Activated effector memory CD4-positive, alpha-beta T cell treated with Interleukin-2 at 50 U/mL for 16 hours (primary cell): ENCODE data around the gene DUSP16.
"Not testable (repeated sequence)": the region's sequence is repeated elsewhere in the genome, so short reads cannot be mapped to it uniquely, and the experiment has no call there.

Source experiments
- DNase-seq: peaks from one replicate; pipeline ENCODE4 v3.0.0-alpha.2; 2020

Gene DUSP16, protein sequence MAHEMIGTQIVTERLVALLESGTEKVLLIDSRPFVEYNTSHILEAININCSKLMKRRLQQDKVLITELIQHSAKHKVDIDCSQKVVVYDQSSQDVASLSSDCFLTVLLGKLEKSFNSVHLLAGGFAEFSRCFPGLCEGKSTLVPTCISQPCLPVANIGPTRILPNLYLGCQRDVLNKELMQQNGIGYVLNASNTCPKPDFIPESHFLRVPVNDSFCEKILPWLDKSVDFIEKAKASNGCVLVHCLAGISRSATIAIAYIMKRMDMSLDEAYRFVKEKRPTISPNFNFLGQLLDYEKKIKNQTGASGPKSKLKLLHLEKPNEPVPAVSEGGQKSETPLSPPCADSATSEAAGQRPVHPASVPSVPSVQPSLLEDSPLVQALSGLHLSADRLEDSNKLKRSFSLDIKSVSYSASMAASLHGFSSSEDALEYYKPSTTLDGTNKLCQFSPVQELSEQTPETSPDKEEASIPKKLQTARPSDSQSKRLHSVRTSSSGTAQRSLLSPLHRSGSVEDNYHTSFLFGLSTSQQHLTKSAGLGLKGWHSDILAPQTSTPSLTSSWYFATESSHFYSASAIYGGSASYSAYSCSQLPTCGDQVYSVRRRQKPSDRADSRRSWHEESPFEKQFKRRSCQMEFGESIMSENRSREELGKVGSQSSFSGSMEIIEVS

DNA sequence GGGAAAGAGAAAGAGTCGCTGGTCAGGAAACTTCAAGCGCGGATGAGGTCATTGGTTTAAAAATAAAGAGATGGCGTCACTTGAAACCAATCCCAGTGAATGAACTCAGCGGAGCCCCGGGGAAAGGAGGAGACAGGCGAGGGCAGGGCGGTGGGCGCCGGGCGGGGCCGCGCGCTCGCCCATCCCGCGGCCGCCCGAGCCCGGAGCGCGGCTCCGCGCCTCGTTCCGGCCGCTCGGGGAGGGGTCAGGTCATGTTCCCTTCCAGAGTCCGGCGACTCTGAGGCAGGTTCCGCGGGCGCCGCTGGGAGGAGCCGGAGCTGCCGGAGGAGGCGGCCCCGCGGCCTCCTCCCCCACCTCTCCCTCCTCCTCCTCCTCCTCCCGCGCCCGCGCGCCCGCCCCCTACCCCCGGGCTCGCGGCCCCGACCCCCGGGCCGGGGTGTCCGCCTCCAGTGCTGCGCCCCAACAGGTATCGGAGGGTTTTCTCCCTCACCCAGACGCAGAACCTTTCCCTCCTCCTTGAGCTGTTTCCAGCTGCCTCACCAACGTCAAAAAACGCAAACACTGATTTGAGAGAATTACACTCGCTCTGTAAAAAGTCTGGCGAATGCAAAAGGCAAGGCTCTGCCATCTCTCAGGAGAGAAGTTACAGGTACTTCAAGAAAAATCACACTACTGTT, at the start of gene DUSP16:
TSS of gene DUSP16 (minus strand) at position 279 of the 677 bp plus-strand sequence. CDS start 41,765 bp downstream, outside the sequence.
- DNase-seq = peak; percentile 64

DNA sequence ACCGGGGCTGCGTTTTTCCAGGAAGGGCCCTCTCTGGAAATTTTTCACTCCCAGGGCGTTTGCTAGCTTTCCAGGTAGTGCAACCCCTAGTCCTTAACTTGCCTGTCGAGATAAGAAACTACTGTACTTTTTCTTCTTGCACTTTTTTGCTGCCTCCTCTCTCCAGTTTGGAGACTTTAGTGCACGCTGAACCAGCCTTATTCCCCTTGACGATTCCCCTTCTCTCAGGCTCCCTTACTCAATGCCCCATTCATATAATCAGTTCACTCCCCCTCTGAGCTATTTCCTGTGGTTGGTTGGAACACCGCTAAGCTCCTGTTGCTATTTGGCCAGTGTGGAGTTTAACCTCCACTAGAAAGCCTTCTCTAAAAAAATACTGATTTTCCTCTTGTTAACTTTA, 49.7 kb upstream of the DUSP16 start:
- DNase-seq = no peak

DNA sequence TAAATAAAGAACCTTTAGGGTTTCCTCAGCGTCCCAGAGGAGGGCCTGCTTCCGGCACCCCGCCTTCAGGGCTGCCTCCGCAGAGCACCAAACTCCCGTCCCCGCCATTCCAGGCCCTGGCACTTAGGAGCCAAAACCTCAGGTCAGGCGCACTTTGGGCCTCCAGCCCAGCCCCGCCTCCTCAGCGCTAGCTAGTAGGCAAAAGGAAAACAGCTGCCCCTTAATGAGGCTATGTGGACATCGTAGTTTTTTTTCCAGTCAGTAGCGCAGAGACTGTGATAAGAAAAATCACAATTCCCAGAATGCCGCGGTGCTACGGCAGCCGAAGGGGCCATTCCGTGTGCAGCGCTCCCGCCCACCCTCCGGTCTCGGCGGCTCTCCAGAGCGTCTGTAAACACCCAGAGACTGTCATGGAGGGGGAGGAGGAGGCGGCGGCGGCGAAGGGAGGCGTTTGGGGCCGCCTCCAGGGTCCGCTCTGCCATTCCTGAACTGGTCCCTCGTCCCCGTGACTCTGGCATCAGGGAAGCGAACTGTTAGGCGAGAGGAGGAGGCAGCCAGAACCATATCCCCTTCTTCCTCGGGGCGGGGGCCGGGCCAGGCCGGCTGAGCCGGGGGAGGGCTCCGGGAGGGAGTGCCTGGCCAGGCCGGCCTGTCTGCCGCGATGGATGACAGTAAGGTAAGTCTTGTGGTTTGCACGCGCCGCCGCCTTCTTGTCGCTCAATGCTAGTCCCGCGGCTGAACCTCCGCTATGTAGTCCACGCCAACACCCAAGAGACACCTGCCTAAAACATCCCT, 49.0 kb upstream of the DUSP16 start, which contains the start of gene CREBL2:
TSS of gene CREBL2 (plus strand) at position 365 of the 795 bp plus-strand sequence. CDS start at position 662, 297 bp downstream.
- peak; percentile 78 for DNase-seq

DNA sequence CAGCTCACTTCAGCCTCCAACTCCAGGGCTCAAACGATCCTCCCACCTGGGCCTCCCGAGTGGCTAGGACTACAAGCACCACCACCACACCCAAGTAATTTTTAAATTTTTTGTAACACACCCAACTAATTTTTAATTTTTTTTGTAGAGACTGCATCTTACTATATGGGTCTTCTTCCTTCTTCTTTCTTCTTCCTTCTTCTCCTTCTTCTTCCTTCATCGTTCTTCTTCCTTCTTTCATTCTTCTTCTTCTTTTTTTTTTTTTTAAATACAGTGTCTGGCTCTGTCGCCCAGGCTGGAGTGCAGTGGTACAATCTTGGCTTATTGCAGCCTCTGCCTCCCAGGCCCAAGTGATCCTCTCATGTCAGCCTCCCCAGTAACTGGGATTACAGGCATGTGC, 48.0 kb upstream of the DUSP16 start:
- no peak for DNase-seq

DNA sequence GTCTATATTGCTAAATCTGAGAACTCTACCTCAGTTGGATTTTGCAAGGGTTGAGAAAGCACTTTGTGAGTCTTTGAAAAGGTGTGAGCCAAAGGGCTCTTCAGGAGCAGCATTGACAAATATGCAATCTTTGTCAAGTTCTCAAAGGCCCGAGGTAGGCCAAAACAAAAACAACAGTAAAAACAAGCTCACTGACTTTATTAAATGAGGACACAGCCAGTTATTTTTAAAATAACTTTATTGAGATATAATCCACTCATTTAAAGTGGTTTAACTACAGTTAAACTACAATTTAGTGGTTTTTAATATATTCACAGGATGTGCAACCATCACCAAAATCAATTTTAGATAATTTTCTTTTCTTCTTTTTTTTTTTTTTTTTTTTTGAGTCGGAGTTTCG, 47.0 kb upstream of the DUSP16 start:
- DNase-seq = no peak

DNA sequence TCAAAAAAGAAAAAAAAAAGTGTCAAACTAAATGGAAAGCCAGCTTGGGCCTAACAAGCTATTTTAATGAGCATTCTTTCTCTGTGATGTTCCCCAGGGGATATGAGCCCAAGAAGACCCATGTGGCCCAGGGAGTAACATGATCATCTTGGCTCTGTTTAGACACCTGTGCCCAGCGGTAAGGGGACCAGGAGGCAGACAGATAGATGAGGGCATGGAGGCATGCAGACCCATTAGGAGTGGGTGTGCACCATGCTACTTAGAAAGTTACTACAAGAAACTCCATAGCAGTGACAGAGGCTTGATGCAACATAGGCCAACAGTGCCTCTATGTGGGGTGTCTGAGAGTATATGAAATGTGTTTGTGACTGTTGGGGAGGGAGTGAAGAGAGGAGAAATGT, 45.9 kb upstream of the DUSP16 start:
- no peak for DNase-seq

DNA sequence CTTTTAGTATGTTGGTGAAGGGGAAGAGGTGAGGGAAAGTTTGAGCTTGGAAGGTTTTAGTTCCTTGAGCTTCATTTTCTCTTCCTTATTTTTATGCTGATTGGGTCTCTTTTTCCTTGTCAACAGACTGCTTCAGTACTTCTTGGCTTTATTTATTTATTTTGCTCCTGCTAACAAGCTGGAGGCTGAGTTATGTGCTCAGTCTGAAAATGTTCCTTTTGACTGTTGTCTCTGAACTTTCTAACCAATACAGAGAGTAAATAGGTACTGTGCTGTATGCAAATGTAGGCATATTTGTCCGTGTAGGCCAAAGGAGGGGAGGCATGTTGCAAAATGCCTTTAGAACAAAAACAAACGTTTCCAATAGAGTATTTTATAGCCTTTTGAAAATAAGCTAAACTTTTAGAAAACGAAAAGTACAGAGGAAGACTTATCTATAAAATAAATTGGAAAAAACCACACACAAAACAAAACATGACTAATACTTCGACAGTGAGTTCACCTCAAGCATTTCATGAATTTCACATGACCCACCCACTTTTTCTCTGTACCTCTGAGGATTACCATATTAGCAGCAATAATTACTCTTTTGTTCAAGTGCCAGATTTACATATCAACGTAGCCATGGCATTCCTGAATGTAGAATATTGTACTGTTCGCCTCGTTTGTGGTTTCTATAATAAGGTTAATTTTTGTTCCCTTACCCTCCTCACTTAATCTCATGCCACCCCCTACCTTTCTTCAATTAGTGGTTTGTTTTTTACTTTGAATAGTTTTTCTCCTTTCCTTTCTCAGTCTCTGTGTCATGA, 44.3 kb upstream of the DUSP16 start:
- no peak for DNase-seq

DNA sequence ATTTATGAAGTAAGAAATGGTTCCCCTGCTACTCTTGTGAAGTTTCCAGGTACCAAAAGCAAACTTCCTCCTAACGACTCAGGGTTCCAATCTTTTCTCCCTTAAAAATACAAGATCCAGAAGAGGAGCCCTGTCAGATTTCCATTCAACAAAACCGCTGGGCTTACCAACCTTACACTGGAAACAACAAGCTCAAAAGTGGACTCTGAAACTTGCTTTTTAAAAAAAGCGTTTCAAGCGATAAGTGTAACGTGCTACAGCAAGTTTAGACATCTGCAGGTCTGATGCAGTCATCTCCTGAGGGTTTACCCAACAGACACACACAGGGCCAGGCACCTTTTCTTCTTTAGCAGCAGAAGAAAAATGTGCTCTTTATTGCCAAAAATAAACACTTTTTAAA, 42.1 kb upstream of the DUSP16 start:
- DNase-seq = no peak

DNA sequence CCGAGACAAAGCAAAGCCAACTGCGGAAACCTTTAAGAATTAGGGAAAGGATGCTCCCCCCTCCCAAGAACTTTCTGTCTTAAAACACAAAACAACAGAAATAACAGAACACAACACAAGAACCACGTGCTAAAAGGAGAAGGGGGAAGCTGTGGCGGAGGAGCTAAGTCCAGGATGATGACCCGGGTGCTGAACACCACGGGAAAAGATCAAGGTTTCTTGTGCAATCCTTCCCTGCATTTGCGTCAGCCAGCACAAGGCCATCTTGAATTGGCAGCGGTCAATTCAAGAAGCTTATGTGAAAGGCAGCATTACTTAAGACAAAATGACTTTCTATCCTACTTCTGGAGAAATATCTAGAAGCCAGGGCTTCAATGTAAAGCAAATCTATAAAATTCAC, 38.0 kb upstream of the DUSP16 start:
- DNase-seq = no peak

DNA sequence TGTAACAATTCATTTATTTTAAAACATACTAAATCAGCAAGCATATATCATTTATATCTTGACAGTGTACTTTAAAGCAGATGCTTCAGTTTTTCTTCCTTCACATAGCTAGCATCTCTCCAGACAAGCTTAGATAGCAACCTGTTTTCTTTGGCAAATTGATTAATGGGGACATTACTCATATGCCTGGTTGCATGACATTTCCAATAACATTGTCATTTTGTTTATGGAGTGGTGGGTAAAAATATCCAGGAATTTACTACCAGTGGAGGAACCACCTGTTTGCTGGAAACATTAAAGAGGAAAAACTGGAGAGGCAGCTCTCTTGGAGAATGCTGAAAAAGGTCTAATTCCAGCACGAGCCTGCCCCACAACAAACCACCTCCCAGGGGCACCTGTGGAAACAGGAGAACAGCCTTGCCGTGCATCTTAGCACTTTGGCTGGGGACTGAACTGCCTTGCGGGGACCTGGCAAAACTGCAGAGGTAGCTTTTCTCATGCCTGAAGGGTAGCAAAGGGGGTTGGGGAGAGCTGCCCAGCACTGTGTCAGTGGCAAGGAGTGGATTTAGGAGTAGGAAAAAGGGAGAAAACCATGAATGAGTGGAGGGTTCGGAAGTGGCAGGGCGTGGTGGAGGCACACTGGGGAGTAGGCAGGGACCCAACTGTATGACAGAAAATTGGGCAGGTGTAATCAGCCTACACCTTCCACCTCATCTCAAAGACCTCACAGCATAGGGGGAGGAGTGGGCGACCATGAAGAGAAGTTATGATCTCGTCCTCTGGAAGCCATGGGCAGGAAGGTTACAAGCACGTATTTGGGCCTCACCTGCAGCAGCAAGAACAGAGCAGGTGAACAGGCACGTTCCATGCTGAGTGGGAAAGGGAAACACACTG, 37.3 kb upstream of the DUSP16 start:
- no peak for DNase-seq

DNA sequence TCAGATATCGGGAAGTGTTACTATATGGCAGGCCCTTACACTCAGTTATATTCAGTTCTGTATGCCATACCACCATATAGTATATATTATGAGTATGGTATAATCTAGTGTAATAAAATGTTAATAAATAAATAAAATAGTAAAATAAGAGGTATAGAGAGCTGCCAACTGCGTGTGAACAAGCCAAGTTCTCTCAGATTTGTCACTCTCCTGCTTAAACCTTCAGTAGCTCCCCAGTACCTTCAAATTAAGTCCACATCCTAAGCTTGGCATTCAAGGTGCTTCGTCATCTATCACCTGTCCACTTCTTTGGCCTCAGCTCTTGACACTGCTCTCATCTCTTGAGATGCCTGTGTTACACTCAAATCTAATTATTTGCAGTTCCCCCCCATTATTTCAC, 36.2 kb upstream of the DUSP16 start:
- DNase-seq = no peak

DNA sequence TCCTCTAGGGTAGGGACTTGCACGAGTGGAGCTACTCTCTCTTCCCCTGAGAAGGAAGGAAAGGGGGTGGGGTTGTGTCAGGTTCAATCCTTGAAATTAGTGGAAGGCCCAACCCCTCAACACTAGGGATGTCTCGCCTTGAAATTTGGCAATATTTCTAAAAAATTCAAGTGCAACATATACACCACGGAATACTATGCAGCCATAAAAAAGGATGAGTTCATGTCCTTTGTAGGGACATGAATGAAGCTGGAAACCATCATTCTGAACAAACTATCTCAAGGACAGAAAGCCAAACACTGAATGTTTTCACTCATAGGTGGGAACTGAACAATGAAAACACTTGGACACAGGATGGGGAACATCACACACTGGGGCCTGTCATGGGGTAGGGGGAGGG, 33.9 kb upstream of the DUSP16 start:
- not testable (repeated sequence) for DNase-seq

DNA sequence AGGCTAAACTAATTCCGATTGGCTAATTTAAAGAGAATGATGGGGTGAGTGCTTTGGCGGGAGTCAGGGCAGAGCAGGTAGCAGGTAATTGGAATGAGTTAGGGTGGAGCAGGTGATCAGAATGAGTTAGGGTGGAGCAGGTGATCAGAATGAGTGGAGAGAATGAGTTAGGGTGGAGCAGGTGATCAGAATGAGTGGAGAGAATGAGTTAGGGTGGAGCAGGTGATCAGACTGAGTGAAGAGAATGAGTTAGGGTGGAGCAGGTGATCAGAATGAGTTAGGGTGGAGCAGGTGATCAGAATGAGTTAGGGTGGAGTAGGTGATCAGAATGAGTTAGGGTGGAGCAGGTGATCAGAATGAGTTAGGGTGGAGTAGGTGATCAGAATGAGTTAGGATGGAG, 33.3 kb upstream of the DUSP16 start:
- DNase-seq = not testable (repeated sequence)

DNA sequence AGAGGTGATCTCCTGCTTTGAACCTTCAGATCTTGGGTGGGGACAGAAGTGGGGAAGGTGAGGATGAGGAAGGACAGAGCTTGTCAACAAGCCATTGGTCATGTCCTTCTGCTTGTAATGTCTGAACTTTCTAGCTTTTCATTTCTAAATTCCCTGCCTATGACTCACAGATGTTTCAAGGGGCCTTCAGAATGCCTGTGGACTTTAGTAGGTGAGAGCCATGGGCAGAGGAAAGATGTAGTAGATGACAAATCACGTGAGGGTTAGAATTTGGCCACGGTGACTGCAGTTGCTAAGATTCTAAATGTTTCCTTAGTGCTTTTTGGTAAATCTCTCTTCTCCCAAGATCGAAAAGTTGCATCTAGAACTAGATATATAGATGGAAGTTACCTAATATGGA, 30.3 kb upstream of the DUSP16 start:
- no peak for DNase-seq

DNA sequence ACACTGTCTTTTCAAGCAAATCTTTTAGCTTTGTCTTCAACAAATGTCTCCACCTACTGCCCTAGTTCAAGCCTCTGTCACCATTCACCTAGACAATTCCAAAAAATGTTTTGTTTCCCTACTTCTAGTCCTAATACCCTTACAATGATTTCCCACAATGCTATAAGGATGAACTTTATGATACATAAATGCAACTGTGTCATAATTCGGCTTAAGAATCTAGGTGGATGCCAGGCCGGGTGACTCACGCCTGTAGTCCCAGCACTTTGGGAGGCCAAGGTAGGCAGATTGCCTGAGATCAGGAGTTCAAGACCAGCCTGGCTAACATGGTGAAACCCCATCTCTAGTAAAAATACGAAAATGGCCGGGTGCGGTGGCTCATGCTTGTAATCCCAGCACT, 28.3 kb upstream of the DUSP16 start:
- DNase-seq = no peak

DNA sequence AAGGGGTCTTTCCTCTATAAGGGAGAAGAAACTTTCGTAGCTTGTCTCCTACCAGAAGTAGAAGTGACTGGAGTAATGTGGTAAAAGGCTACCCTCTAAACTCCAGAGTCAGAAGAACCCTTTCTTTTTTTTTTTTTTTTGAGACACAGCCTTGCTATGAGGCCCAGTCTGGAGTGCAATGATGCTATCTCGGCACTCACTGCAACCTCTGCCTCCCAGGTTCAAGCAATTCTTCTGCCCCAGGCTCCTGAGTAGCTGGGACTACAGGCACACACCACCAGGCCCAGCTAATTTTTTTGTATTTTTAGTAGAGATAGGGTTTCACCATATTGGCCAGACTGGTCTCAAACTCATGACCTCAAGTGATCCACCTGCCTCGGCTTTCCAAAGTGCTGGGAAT, 25.8 kb upstream of the DUSP16 start:
- DNase-seq = not testable (repeated sequence)

DNA sequence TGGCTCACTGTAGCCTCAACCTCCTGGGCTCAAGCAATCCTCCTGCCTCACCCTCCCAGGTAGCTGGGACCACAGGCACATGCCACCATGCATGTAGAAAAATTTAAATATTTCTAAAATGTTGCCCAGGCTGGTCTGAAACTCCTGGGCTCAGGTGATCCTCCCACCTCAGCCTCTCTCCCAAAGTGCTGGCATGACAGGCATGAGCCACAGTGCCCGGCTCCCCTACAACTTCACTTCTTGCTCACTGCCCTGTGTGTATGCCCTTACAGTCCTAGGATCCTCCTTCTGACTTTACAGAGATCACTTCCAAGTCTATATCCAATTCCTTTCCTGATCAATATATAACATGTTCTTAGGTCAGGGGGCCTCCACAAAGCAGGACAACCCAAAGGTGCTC, 25.2 kb upstream of the DUSP16 start:
- no peak for DNase-seq

DNA sequence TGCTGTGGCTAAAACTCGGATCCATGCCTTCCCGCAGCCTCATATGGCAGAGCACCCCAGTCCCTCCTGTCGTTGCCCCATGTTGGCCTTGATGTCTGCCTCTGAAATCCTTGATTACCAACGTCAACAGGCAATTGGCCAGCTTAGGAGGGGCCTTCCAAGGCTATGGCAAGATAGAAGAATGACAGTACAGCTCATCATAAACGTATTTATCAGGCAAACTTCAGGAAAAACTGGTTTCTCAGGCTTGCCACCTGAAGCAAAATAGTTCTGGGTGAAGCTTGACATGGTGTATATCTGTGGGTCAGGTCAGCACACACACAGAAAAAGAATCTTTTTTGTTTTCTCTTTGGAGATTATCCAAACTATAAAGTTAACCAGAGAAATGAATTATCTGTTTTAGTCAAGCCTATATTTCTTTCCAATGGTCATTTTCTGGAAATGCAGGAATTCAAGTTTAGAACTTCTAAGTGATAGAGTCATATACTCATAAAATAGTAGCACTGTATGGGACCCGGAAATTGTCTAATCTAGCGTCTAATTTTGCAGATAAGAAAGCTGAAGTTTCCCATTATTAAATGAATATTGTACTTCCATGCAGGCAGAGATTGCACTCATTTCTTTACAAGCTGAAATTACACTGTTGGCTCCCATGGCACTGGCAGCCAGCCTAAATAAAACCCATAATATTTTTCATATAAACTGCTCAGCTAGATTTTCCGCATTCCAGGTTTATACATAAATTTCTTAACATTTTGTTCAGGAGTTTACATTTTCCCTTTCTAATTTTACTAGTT, 24.4 kb upstream of the DUSP16 start:
- no peak for DNase-seq

DNA sequence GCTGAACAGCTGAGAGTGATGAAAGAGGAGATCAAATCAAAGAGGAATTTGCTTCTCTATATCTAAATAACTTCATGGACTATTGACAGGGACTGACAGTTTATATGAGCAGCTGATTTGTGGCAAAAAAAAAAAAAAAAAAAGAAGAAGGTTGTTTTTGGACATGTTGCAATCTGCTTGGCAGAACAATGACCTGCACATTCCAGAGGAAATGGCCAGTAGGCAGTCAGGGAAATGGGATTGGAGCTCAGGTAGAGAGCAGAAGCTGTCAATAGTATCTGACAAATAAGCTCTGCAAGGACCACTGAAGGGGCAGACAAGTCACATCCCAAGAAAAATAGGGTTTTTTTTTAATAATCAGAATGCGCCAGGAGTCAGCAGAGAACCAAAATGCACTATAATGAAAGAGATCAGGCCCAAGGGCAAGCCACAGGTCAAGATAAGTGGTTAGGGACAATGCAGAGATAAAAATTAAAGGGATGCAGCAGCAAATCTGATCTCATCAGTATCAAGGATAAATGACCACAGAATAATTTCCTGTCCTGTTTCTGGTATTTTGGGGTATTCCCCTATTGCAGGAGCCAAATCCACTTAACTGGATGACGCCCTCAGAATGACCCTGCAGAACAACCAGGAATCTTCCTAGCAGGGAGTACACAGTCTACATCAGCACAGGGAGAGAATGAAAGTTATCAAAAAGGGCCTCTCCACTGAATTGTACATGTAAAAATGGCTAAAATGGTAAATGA, 22.6 kb upstream of the DUSP16 start:
- no peak for DNase-seq
